GM19467 (cell line): Measurements from ENCODE around the gene DDX39B.
A peak's percentile ranks its signal among the peaks of the same experiment; 100 is the strongest.
"Not testable (repeated sequence)": the region's sequence is repeated elsewhere in the genome, so short reads cannot be mapped to it uniquely, and the experiment has no call there.

Experiments used
- ATAC-seq: cut with Tn5 transposase; IDR thresholded peaks from one replicate; pipeline ENCODE4 v1.9.1; 2021; ENCODE audit warnings: mild to moderate bottlenecking, moderate library complexity; ENCODE audit not compliant: unreplicated experiment

The DDX39B gene

DNA sequence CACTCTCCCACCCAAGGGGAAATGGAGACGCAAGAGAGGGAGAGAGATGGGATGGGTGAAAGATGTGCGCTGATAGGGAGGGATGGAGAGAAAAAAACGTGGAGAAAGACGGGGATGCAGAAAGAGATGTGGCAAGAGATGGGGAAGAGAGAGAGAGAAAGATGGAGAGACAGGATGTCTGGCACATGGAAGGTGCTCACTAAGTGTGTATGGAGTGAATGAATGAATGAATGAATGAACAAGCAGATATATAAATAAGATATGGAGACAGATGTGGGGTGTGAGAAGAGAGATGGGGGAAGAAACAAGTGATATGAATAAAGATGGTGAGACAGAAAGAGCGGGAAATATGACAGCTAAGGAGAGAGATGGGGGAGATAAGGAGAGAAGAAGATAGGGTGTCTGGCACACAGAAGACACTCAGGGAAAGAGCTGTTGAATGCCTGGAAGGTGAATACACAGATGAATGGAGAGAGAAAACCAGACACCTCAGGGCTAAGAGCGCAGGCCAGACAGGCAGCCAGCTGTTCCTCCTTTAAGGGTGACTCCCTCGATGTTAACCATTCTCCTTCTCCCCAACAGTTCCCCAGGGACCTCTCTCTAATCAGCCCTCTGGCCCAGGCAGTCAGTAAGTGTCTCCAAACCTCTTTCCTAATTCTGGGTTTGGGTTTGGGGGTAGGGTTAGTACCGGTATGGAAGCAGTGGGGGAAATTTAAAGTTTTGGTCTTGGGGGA, 34.3 kb upstream of the DDX39B start:
- ATAC-seq = no peak

DNA sequence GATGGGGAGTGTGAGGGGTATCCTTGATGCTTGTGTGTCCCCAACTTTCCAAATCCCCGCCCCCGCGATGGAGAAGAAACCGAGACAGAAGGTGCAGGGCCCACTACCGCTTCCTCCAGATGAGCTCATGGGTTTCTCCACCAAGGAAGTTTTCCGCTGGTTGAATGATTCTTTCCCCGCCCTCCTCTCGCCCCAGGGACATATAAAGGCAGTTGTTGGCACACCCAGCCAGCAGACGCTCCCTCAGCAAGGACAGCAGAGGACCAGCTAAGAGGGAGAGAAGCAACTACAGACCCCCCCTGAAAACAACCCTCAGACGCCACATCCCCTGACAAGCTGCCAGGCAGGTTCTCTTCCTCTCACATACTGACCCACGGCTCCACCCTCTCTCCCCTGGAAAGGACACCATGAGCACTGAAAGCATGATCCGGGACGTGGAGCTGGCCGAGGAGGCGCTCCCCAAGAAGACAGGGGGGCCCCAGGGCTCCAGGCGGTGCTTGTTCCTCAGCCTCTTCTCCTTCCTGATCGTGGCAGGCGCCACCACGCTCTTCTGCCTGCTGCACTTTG, 33.6 kb upstream of the DDX39B start, which contains the start of gene TNF:
Gene TNF (plus strand): TSS at position 231 of the 567 bp plus-strand sequence. CDS start 177 bp downstream, at position 408.
- no peak for ATAC-seq

DNA sequence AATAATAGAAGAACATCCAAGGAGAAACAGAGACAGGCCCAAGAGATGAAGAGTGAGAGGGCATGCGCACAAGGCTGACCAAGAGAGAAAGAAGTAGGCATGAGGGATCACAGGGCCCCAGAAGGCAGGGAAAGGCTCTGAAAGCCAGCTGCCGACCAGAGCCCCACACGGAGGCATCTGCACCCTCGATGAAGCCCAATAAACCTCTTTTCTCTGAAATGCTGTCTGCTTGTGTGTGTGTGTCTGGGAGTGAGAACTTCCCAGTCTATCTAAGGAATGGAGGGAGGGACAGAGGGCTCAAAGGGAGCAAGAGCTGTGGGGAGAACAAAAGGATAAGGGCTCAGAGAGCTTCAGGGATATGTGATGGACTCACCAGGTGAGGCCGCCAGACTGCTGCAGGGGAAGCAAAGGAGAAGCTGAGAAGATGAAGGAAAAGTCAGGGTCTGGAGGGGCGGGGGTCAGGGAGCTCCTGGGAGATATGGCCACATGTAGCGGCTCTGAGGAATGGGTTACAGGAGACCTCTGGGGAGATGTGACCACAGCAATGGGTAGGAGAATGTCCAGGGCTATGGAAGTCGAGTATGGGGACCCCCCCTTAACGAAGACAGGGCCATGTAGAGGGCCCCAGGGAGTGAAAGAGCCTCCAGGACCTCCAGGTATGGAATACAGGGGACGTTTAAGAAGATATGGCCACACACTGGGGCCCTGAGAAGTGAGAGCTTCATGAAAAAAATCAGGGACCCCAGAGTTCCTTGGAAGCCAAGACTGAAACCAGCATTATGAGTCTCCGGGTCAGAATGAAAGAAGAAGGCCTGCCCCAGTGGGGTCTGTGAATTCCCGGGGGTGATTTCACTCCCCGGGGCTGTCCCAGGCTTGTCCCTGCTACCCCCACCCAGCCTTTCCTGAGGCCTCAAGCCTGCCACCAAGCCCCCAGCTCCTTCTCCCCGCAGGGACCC, 32.6 kb upstream of the DDX39B start:
- no peak for ATAC-seq

DNA sequence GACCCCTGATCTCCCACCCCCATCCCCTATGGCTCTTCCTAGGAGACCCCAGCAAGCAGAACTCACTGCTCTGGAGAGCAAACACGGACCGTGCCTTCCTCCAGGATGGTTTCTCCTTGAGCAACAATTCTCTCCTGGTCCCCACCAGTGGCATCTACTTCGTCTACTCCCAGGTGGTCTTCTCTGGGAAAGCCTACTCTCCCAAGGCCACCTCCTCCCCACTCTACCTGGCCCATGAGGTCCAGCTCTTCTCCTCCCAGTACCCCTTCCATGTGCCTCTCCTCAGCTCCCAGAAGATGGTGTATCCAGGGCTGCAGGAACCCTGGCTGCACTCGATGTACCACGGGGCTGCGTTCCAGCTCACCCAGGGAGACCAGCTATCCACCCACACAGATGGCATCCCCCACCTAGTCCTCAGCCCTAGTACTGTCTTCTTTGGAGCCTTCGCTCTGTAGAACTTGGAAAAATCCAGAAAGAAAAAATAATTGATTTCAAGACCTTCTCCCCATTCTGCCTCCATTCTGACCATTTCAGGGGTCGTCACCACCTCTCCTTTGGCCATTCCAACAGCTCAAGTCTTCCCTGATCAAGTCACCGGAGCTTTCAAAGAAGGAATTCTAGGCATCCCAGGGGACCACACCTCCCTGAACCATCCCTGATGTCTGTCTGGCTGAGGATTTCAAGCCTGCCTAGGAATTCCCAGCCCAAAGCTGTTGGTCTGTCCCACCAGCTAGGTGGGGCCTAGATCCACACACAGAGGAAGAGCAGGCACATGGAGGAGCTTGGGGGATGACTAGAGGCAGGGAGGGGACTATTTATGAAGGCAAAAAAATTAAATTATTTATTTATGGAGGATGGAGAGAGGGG, 31.7 kb upstream of the DDX39B start:
- no peak for ATAC-seq

DNA sequence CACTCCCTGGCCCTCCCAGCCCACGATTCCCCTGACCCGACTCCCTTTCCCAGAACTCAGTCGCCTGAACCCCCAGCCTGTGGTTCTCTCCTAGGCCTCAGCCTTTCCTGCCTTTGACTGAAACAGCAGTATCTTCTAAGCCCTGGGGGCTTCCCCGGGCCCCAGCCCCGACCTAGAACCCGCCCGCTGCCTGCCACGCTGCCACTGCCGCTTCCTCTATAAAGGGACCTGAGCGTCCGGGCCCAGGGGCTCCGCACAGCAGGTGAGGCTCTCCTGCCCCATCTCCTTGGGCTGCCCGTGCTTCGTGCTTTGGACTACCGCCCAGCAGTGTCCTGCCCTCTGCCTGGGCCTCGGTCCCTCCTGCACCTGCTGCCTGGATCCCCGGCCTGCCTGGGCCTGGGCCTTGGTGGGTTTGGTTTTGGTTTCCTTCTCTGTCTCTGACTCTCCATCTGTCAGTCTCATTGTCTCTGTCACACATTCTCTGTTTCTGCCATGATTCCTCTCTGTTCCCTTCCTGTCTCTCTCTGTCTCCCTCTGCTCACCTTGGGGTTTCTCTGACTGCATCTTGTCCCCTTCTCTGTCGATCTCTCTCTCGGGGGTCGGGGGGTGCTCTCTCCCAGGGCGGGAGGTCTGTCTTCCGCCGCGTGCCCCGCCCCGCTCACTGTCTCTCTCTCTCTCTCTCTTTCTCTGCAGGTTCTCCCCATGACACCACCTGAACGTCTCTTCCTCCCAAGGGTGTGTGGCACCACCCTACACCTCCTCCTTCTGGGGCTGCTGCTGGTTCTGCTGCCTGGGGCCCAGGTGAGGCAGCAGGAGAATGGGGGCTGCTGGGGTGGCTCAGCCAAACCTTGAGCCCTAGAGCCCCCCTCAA, 30.5 kb upstream of the DDX39B start, which contains the start of gene LTA:
Gene LTA (plus strand): TSS at position 249 of the 871 bp plus-strand sequence. CDS start 454 bp downstream, at position 703.
- ATAC-seq = peak; percentile 30

DNA sequence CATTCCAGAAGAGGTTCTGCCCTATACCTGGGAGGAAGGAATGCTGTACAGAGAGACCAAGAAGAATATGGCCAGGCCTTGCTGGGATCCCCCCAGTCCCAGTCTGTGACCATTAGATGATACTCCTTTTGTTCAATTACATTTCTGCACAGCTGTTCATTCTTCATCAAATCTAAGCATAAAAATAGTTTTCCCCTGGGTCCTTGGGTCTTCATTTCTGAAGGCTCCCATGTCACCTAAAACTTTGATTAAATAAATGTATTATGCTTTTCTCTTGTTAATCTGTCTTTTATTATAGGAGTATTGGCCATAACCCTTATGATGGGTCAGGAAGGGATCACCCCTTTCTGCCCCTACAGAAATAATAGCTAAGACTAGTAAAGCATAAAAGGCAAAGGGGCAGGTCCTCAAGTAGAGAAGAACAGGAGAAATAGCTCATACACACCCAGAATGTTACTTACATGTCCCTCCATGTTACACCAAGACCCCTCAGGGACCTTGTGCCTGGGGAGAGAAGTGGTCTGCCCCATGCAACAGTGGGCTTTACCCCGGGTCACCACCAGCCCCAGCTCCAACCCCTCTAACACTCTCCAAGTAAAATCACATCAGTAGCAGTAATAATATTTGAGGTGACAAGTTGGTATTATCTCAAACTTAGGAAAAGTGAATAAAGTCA, 28.2 kb upstream of the DDX39B start:
- no peak for ATAC-seq

DNA sequence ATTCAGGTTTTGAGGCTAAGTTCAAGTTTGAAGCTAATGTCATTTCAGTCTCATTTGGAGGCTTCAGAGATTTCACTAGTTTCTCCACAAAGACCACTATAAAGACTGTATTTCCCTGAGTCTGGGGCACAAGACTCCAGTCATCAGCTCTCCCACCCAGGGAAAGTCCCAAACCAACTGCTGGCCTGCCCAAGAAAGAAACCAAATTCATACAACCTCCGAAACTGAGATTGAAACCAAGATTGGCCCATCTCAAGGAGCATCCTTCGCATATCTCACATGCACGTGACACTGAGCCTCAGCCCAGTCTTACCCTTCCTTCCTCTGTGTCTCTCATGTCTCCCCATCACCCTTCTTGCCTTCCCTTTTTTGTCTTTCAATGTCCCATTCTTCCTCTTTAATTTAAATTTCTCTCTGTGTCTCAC, 26.7 kb upstream of the DDX39B start:
- ATAC-seq = peak; percentile 59

DNA sequence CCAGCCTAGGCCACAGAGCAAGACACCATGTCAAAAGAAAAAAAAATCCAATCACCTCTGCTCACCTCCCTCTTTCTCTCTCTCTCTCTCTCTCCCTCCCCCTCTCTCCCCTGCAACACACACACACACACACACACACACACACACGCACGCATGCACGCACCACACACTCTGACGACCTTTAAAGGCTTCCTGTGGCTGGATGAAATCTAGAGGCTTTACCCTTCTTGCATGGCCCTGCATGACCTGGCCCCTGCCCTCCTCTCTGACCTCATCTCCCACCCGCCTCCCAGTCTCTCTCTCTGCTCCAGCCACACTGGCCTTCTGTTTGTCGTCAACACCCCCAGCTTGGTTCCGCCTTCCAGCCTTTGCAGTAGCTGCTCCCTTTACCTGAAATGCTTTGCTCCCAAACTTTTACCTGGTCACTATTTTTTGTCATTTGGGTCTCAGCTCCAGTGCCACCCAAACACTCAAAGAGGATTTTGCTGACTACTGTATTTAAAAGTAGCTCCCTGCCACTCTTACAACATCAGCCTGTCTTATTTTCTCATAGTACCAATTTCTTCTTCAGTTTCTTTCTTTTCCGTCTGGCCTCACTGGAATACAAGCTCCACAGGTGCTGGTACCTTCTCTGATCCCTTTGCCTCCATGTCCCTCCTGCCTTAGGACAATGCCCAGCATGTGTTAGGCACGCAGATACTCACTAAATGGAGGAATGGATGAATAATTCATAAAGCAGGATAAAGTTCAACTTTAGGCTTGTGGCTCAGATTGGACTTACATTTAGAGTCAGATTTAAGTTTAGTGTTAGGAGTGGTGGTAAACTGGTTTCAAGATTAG, 25.9 kb upstream of the DDX39B start:
- ATAC-seq = no peak

DNA sequence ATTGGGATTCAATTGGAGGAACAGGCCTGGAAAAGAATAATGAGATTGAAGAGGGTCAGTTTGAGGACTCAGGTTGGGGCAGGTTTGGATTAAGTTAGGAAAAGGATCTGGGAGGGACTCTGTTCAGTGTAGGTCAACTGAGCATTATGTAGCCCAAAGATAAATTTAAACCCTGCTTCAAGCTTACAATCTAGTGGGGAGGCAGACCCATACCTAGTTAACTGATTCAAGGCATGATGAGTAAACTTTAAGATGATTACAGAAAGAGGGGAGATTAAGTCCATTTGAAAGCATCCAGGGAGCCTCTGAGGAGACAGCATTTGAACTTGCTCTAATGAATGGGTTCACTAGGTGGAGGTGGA, 18.9 kb upstream of the DDX39B start:
- no peak for ATAC-seq

DNA sequence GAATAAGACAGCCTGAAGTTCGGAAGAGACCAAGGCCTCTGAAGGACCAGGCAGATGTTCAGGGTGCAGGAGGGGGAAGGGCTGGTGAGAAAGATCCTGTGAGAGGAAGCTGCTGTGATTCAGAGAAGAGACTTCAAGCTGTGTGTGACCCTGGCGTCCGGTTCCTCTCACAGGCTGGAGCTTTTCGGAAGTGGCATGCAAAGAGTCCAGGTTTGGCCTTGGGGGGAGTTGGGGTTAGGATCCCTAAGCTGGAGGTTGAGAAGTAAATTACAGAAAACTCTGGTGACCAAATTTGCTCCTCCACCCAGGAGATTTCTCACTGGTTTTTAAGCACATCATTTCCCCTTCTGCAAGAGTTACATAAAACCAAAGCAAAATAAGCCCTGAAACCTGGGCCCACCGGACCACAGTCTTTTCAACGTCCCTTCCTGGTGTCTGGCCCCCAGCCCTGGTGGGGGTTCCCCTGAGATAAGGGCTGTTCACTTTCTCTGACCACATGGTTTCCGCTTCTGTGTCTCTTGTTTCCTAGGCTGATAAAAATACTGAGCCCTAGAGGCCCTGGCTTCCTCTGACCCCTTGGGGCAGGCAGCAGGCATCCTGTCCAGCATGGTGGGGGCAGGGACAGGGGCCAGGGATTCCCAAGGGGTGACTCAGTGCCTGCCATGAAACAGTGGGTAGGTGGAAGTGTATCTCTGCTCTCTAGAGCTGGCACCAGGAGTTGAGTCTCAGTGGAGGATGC, 18.3 kb upstream of the DDX39B start:
- ATAC-seq = peak; percentile 54

DNA sequence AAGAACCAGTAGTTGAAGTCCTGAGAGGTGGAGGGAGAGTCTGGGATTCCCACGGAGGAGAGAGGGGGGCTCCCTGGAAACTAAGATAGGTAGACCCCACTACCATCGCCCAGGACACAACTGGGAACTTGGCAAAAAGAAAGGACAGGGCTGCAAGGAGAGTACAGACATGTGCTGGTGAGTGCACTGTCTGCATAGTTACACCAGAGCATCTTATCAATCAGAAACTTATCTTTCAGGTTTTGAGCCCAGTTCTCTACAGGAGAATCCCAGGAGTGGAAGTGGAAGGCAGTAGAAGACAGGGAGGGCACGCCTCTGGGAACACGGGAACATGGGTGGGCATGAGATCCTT, 17.8 kb upstream of the DDX39B start:
- no peak for ATAC-seq

DNA sequence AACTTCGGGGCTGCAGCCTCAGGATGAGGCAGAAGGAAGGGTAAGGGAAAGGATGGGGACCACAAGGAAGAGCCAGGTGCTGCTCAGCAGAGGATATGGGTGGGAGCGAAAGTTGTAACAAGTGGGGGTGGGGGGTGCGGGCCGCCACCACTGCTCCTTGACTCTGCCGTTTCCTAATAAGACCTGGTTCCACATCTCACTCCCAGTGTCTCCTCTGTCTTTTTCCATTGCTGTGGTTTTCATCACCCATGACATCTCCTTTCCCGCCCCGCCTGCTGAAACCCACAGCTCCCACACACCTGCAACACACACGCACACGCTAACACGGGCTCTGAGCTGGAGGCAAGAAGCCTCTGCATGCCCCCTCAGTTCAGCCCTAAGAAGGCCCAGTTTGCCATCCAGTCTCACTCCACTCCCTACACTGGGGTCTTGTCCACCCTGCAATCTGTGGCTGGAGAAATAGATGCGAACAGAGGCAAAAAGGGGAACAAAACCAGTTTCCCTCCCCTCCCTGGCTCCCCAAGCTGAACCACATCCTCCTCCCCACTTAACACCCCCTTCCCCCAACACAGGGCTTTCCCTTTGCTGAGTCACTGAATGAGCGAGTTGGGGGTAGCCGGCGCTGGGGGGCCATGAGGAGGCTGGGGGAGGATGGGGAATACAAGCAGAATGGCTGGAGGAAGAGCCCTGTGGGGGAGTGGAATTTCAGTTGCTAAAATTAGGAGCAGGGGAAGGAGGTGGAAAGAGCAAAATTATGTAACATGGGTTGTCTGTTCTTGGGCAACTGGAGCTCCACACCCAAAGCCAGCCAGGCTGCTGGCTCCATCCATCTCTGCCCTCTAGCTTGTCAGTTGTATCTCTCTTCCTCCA, 17.1 kb upstream of the DDX39B start:
- no peak for ATAC-seq

DNA sequence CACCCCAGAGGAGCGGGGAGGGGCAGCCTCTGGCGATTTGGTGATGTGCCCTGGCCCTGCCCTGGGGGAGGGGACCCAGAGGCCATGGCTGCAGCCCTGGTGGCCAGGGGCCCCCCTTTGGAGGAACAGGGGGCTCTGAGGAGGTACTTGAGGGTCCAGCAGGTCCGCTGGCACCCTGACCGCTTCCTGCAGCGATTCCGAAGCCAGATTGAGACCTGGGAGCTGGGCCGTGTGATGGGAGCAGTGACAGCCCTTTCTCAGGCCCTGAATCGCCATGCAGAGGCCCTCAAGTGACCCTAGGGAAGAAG, 16.5 kb upstream of the DDX39B start:
- no peak for ATAC-seq

DNA sequence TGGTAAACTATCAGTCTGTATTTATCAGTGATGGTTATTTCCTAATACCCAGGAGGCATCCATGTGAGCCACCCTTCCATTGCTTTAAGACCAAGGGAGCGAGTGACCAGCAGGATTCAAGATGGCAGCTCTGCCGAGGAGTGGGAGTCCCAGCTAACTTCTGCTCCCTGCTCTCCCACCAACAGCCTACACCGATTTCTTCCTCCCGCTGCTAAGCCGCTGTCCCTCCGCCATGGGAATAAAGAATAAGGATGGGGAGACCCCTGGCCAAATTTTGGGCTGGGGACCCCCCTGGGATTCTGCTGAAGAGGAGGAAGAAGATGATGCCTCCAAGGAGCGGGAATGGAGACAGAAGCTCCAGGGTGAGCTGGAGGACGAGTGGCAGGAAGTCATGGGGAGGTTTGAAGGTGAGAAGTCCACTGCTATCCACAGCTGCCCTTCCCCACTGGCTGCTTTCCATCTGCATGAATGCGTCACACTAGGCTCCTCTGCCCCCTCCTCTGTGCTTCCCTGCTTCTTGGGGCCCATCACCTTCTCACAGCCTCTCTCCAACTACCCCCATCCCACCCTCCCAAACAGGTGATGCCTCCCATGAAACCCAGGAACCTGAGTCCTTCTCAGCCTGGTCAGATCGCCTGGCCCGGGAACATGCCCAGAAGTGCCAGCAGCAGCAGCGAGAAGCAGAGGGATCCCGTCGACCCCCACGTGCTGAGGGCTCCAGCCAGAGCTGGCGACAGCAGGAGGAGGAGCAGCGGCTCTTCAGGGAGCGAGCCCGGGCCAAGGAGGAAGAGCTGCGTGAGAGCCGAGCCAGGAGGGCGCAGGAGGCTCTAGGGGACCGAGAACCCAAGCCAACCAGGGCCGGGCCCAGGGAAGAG, 15.9 kb upstream of the DDX39B start:
- ATAC-seq = no peak

DNA sequence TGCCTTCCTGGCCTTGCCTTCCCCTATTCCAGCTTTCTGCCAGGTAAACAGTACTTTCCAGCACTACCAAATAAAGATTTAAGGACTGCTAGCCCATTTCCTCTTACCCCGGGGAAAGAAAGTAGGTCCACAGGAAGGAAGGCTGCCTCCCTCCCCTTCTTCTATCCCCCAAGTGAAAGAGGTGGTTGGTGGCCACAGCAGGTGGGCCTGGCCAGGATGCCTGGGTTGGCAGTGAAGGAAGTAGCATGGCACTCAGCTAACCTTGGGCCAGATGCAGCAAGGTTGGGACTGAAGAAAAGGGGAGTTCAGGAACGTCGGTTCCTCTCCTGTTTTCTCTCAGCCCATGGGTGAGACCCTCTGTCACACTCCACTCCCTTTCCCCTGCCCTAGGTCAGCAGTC, 14.5 kb upstream of the DDX39B start:
- ATAC-seq = no peak

DNA sequence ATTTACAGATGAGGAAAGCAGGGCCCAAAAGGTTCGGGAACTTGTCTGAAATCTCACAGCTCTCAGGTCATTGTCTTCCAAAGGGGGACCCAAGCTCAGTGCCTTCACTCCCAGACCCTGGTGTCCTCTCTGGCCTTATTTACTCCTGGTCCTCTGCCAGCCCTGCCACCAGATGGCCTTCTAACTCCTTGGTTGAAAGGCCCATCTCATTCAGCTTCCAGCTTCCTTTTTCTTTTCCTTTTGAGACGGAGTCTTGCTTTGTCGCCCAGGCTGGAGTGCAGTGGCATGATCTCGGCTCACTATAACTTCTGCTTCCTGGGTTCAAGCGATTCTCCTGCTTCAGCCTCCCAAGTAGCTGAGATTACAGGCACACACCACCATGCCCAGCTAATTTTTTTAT, 9.6 kb upstream of the DDX39B start:
- ATAC-seq = not testable (repeated sequence)
